Mucosa of descending colon (tissue), 3 donors: ENCODE results near the gene SMARCA2. TPM values are rescaled to one million over a fixed set of nuclear protein-coding genes. Genes with fewer than 3 reads are reported as not detected.

Experiments
- ATAC-seq: fragments of 200-7000 bp; cut with Tn5 transposase; one replicate; pipeline ENCODE4 v1.9.1; 2020; ENCODE audit warnings: mild to moderate bottlenecking, moderate library complexity
- DNase-seq, 3 donors: peaks; one replicate each; pipeline ENCODE4 v3.0.0-alpha.2; 2020
- H3K36me3 ChIP-seq: fragments of 200-600 bp; one replicate; pipeline ENCODE4 v1.8.0; 2021; ENCODE audit warnings: low read depth, mild to moderate bottlenecking
- H3K4me1 ChIP-seq: fragments of 200-600 bp; one replicate; pipeline ENCODE4 v1.8.0; 2021; ENCODE audit warnings: low read depth, mild to moderate bottlenecking
- H3K4me3 ChIP-seq: fragments of 200-600 bp; one replicate; pipeline ENCODE4 v1.8.0; 2021; ENCODE audit warnings: mild to moderate bottlenecking
- H3K9me3 ChIP-seq: fragments of 200-600 bp; one replicate; pipeline ENCODE4 v1.8.0; 2021; ENCODE audit warnings: mild to moderate bottlenecking
- intact Hi-C, 2 donors: fragments of 100-400 bp; cut with DNase I in 1 of 2; cut with micrococcal nuclease in 1 of 2; formaldehyde crosslinking; loops; one replicate each; pipeline versions ENCODE4 v1.11.0 to v1.11.1; 2022; cut with DNase I, micrococcal nuclease
- total RNA-seq, 3 donors: library from RNA; stranded (reverse); fragmentation: NEBNext Ultra II Directional in 2 of 3; extraction: Animal tissue kit (Norgen Biotek cat#: 25700) in 2 of 3; gene quantifications; one replicate each; pipeline versions ENCODE4 v1.2.1 to v1.2.4, GENCODE V29; 2021 to 2023
- TF ChIP-seq, protein P1 (sequence below): fragments of 200-600 bp; IDR thresholded peaks from one replicate; pipeline ENCODE4 v1.8.0; 2022; ENCODE audit warnings: antibody characterized with exemption, mild to moderate bottlenecking
- donor health status: DM: no; HTN: no; CAD: no; lungs with moderate emphysema.
- donor health status: DM: no; HTN: no; CAD: no.
- donor health status: DM: no; HTN: yes; CAD: no.

The SMARCA2 gene
- total RNA-seq, 3 donors from 2014 or later = 105 to 131 (median 117) TPM

GRCh38 chr9:2231101-2231500 is 216.0 kb downstream of the SMARCA2 start:
- Histone ChIP-seq H3K9me3 (no peaks in the 10 kb centered on the region), H3K36me3 (no peaks in the 10 kb centered on the region), H3K4me1 (no peaks in the 10 kb centered on the region), H3K4me3 (no peak overlapping the region)
- DNase-seq = no peak
- TF ChIP-seq, protein P1, sequence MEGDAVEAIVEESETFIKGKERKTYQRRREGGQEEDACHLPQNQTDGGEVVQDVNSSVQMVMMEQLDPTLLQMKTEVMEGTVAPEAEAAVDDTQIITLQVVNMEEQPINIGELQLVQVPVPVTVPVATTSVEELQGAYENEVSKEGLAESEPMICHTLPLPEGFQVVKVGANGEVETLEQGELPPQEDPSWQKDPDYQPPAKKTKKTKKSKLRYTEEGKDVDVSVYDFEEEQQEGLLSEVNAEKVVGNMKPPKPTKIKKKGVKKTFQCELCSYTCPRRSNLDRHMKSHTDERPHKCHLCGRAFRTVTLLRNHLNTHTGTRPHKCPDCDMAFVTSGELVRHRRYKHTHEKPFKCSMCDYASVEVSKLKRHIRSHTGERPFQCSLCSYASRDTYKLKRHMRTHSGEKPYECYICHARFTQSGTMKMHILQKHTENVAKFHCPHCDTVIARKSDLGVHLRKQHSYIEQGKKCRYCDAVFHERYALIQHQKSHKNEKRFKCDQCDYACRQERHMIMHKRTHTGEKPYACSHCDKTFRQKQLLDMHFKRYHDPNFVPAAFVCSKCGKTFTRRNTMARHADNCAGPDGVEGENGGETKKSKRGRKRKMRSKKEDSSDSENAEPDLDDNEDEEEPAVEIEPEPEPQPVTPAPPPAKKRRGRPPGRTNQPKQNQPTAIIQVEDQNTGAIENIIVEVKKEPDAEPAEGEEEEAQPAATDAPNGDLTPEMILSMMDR = no peak
- ATAC-seq = no peak
- intact Hi-C loops = no loop called here

DNA sequence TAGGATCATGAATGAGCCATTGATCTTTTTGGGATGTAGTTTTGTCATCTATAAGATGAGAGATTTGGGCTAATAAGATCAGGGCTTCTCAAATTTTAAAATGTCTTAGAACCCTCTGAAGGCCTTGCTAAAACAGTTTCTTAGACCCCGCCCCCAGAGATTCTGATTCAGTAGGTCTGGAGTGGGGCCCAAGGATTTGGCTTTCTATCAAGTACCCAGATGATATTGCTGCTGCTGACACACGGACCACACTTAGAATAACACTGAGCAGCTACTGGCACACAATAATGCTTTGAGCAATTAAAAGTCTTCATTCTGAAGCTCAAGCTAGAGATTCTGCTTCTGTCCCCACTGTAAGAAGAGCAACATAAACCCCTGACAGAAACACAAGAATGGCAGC is 216.7 kb downstream of the SMARCA2 start:
- no peak for ATAC-seq
- Histone ChIP-seq H3K4me3 (no peak overlapping the region), H3K36me3 (no peaks in the 10 kb centered on the region), H3K4me1 (no peaks in the 10 kb centered on the region), H3K9me3 (no peaks in the 10 kb centered on the region)
- peak in 1 of 3 donors; percentile 23 for DNase-seq
- intact Hi-C loops = no loop called here
- TF ChIP-seq, protein P1 = no peak

GRCh38 chr9:2233274-2233673 is 218.1 kb downstream of the SMARCA2 start:
- Histone ChIP-seq H3K9me3 (no peaks in the 10 kb centered on the region), H3K4me3 (no peak overlapping the region), H3K36me3 (no peaks in the 10 kb centered on the region), H3K4me1 (no peaks in the 10 kb centered on the region)
- TF ChIP-seq, protein P1 = no peak
- intact Hi-C loops = no loop called here
- no peak for DNase-seq
- ATAC-seq = no peak

DNA sequence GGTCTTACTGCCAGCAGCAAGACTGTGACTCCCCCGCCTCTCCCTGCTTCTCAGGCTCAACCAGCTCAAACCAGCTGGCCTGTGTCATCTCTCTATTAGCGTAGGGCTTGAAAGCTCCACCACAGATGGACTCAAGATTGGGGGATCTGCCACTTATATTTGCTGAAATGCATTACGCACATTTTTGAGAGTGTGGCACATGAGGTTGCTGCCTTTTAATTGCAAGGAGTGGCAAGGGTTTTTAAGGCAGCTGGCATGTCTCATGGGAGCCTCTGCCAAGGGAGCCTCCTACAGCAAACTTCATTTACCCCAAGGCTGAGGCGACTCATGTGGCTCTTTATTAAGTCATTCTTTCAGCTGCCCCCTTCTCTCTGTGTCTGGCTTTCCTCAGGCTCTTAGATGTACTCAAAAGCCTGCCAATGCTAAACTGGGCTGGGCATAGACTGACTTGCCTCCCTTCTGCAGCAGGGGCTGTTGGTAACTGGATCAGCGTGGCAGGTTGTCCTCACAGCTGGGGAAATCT is 219.3 kb downstream of the SMARCA2 start:
- TF ChIP-seq, protein P1 = no peak
- Histone ChIP-seq H3K4me3 (no peak overlapping the region), H3K4me1 (no peaks in the 10 kb centered on the region), H3K9me3 (no peaks in the 10 kb centered on the region), H3K36me3 (no peaks in the 10 kb centered on the region)
- ATAC-seq (no peak), DNase-seq (no peak)
- intact Hi-C loops = no loop called here

- Histone ChIP-seq H3K9me3 (no peaks in the 10 kb centered on the region), H3K36me3 (no peaks in the 10 kb centered on the region), H3K4me3 (no peak overlapping the region), H3K4me1 (no peaks in the 10 kb centered on the region)
- DNase-seq (no peak), ATAC-seq (no peak)
- intact Hi-C loops = no loop called here
- TF ChIP-seq, protein P1 = no peak
These were observed 220.5 kb downstream of the SMARCA2 start for GRCh38 chr9:2235623-2236022.

- Histone ChIP-seq H3K4me1 (peaks cover 5% of the 10 kb centered on the region), H3K9me3 (no peaks in the 10 kb centered on the region), H3K4me3 (no peak overlapping the region), H3K36me3 (no peaks in the 10 kb centered on the region)
- DNase-seq = no peak
- ATAC-seq = no peak
- TF ChIP-seq, protein P1 = no peak
- intact Hi-C loops = no loop called here
These were observed 221.7 kb downstream of the SMARCA2 start for GRCh38 chr9:2236850-2237249.
